OCI-LY7 (cell line): ENCODE measurements around the gene SLC2A10. TPM values are rescaled to one million over a fixed set of nuclear protein-coding genes. Genes with fewer than 3 reads are reported as not detected.

Experiments used
- BruUV-seq: library from RNA; stranded (reverse); fragments of 400-500 nt; replicated peaks from 2 replicates; lab custom pipeline; 2021; lab: Mats Ljungman, UMichigan
- CTCF ChIA-PET: fragments of 300-600 bp; sonication (Branson Sonifier 250); formaldehyde crosslinking; loops from one replicate; lab custom pipeline; 2022; ENCODE audit warnings: antibody characterized with exemption; ENCODE audit not compliant: unreplicated experiment; lab: Charles Lee
- POLR2A ChIA-PET: fragments of 300-600 bp; sonication (Branson Sonifier 250); formaldehyde crosslinking; loops from one replicate; lab custom pipeline; 2022; ENCODE audit warnings: antibody characterized with exemption; lab: Charles Lee
- DNase-seq: peaks from one replicate; pipeline ENCODE4 v3.0.0-alpha.2; 2015; ENCODE audit warnings: low spot score
- H2AFZ ChIP-seq: fragments of 200-600 bp; sonication (generic), shearing (Covaris generic); 2 replicates; pipeline ENCODE4 v1.6.1; 2014; ENCODE audit warnings: mild to moderate bottlenecking, antibody characterized with exemption, low read length, moderate library complexity
- H3K27ac ChIP-seq: fragments of 200-600 bp; sonication (generic); 2 replicates; pipeline ENCODE4 v1.5.1; 2014; ENCODE audit warnings: mixed run types, low read depth, mild to moderate bottlenecking, moderate library complexity, low read length, inconsistent platforms; ENCODE audit not compliant: poor library complexity, severe bottlenecking
- H3K36me3 ChIP-seq: fragments of 200-600 bp; sonication (generic); 2 replicates; pipeline ENCODE4 v1.6.1; 2014; ENCODE audit warnings: mild to moderate bottlenecking, antibody characterized with exemption, low read length, moderate library complexity, mixed read lengths; ENCODE audit not compliant: insufficient read depth
- H3K4me1 ChIP-seq: fragments of 200-600 bp; sonication (generic); 2 replicates; pipeline ENCODE4 v1.5.1; 2014; ENCODE audit warnings: mild to moderate bottlenecking, low read length; ENCODE audit not compliant: insufficient read depth, poor library complexity, severe bottlenecking
- H3K4me2 ChIP-seq: fragments of 200-600 bp; sonication (generic); 2 replicates; pipeline ENCODE4 v1.6.1; 2014; ENCODE audit warnings: mild to moderate bottlenecking, low read length
- H3K4me3 ChIP-seq: fragments of 200-600 bp; sonication (generic); 2 replicates; pipeline ENCODE4 v1.5.1; 2014; ENCODE audit warnings: mild to moderate bottlenecking, low read depth, low read length; ENCODE audit not compliant: poor library complexity, severe bottlenecking
- H3K79me2 ChIP-seq: fragments of 200-600 bp; sonication (generic); 2 replicates; pipeline ENCODE4 v1.6.1; 2016; ENCODE audit warnings: low read depth, mild to moderate bottlenecking, low read length, moderate library complexity, mixed read lengths; ENCODE audit not compliant: insufficient read depth
- H3K9me2 ChIP-seq: fragments of 200-600 bp; sonication (generic); 2 replicates; pipeline ENCODE4 v1.6.1; 2016; ENCODE audit warnings: mild to moderate bottlenecking, low read length, mixed read lengths; ENCODE audit not compliant: insufficient read depth
- H3K9me3 ChIP-seq: fragments of 200-600 bp; sonication (generic); 2 replicates; pipeline ENCODE4 v1.6.1; 2014; ENCODE audit warnings: mild to moderate bottlenecking, mixed run types, low read length, mixed read lengths
- H4K20me1 ChIP-seq: fragments of 200-600 bp; sonication (generic); 2 replicates; pipeline ENCODE4 v1.6.1; 2014; ENCODE audit warnings: mild to moderate bottlenecking, antibody characterized with exemption, low read length, moderate library complexity, mixed read lengths; ENCODE audit not compliant: insufficient read depth
- EZH2phosphoT487 ChIP-seq: fragments of 200-600 bp; sonication (generic); IDR thresholded peaks from 2 replicates; pipeline ENCODE4 v1.6.1; 2018; ENCODE audit warnings: low read depth, borderline replicate concordance, mild to moderate bottlenecking, mixed run types, antibody characterized with exemption, low read length, moderate library complexity, mixed read lengths
- intact Hi-C: fragments of 100-400 bp; cut with micrococcal nuclease; formaldehyde crosslinking; loops from one replicate; pipeline ENCODE4 v1.10.0; 2022; ENCODE audit not compliant: unreplicated experiment
- total RNA-seq, 2 experiments: library from RNA; depleted of rRNA in 1 of 2; stranded (reverse); fragments of >200 nt in 1 of 2; shearing (Covaris generic) in 1 of 2; gene quantifications; 2 replicates each; pipeline ENCODE4 v1.2.3, GENCODE V29; 2014 to 2022
- TF ChIP-seq, protein P1 (sequence below): fragments of 200-600 bp; sonication (generic); conservative IDR thresholded peaks from 2 replicates; pipeline ENCODE4 v1.5.1; 2014; ENCODE audit warnings: mild to moderate bottlenecking, antibody characterized with exemption, low read length, moderate library complexity, mixed read lengths

The SLC2A10 gene
- total RNA-seq, 2 experiments from 2014 or later: not detected

DNA sequence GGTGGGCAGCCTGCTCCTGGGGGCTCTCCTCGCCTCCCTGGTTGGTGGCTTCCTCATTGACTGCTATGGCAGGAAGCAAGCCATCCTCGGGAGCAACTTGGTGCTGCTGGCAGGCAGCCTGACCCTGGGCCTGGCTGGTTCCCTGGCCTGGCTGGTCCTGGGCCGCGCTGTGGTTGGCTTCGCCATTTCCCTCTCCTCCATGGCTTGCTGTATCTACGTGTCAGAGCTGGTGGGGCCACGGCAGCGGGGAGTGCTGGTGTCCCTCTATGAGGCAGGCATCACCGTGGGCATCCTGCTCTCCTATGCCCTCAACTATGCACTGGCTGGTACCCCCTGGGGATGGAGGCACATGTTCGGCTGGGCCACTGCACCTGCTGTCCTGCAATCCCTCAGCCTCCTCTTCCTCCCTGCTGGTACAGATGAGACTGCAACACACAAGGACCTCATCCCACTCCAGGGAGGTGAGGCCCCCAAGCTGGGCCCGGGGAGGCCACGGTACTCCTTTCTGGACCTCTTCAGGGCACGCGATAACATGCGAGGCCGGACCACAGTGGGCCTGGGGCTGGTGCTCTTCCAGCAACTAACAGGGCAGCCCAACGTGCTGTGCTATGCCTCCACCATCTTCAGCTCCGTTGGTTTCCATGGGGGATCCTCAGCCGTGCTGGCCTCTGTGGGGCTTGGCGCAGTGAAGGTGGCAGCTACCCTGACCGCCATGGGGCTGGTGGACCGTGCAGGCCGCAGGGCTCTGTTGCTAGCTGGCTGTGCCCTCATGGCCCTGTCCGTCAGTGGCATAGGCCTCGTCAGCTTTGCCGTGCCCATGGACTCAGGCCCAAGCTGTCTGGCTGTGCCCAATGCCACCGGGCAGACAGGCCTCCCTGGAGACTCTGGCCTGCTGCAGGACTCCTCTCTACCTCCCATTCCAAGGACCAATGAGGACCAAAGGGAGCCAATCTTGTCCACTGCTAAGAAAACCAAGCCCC, 16.0 kb downstream of the SLC2A10 start:
- Histone ChIP-seq H3K4me1 (no peaks in the 10 kb centered on the region), H3K9me3 (0 out of 2 replicates have a peak, but pooled peaks cover 4% of the 10 kb centered on the region), H3K36me3 (no peaks in the 10 kb centered on the region), H4K20me1 (no peaks in the 10 kb centered on the region), H3K79me2 (no peaks in the 10 kb centered on the region), H3K9me2 (no peaks in the 10 kb centered on the region), H3K4me2 (no peak overlapping the region), H2AFZ (no peak overlapping the region), H3K4me3 (no peak overlapping the region), H3K27ac (no peak overlapping the region)
- ChIA-PET POLR2A (no interaction called here), CTCF (no interaction called here)
- TF ChIP-seq EZH2phosphoT487: no peak
- TF ChIP-seq, protein P1, sequence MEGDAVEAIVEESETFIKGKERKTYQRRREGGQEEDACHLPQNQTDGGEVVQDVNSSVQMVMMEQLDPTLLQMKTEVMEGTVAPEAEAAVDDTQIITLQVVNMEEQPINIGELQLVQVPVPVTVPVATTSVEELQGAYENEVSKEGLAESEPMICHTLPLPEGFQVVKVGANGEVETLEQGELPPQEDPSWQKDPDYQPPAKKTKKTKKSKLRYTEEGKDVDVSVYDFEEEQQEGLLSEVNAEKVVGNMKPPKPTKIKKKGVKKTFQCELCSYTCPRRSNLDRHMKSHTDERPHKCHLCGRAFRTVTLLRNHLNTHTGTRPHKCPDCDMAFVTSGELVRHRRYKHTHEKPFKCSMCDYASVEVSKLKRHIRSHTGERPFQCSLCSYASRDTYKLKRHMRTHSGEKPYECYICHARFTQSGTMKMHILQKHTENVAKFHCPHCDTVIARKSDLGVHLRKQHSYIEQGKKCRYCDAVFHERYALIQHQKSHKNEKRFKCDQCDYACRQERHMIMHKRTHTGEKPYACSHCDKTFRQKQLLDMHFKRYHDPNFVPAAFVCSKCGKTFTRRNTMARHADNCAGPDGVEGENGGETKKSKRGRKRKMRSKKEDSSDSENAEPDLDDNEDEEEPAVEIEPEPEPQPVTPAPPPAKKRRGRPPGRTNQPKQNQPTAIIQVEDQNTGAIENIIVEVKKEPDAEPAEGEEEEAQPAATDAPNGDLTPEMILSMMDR: no peak
- no peak for DNase-seq
- BruUV-seq: no TSS peak
- intact Hi-C loops: no loop called here

DNA sequence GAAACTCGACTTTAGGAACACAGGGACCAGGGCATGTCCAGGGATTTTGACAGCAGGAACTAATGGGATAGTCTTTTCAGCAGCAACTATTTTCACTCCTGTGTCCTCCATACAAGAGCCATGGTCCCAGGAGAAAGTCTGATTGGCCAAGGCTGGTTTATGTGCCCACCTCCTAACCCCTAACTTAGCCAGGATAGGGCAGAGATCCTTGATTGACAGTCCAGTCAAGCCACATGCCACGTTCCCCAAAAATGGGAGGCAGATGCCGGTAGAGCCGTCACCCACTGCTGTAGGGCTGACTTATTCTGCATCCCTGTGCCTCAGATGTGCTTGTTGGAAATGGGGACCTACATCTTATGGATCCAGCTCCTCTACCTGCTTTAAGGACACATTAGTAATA, 22.3 kb downstream of the SLC2A10 start:
- H3K4me1 ChIP-seq: no peaks in the 10 kb centered on the region
- no peak for DNase-seq
- no peaks in the 10 kb centered on the region for H3K9me3 ChIP-seq
- no peak overlapping the region for H3K4me2 ChIP-seq
- no peaks in the 10 kb centered on the region for H3K36me3 ChIP-seq
- H3K27ac ChIP-seq: no peak overlapping the region
- ChIA-PET POLR2A (no interaction called here), CTCF (no interaction called here)
- no peaks in the 10 kb centered on the region for H3K9me2 ChIP-seq
- no peak overlapping the region for H2AFZ ChIP-seq
- H4K20me1 ChIP-seq: no peaks in the 10 kb centered on the region
- no TSS peak for BruUV-seq
- intact Hi-C loops: no loop called here
- H3K4me3 ChIP-seq: no peak overlapping the region
- H3K79me2 ChIP-seq: no peaks in the 10 kb centered on the region
- TF ChIP-seq, protein P1: no peak
- no peak for TF ChIP-seq EZH2phosphoT487

DNA sequence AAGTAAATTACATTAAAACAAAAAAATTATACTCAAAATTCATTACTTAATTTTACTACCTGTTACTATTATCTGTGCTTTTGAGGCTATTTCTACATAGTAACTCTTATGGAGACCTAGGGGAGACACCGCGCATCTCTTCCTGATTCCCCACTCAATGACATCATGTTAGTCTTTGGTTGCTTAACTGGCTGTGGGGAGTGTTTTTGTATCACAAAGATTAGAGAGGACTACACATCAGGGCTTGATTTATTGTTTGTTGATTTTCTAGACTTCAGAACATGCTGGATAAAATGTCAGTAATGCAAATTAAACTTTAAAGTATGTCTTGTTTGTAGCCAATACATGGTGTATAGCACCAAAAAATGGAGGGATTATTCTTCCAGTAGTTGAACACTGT, 26.0 kb downstream of the SLC2A10 start:
- POLR2A ChIA-PET: no interaction called here
- no peak overlapping the region for H2AFZ ChIP-seq
- no peak overlapping the region for H3K4me3 ChIP-seq
- no peak for TF ChIP-seq EZH2phosphoT487
- TF ChIP-seq, protein P1: no peak
- BruUV-seq: no TSS peak
- no peaks in the 10 kb centered on the region for H3K79me2 ChIP-seq
- no peak overlapping the region for H3K27ac ChIP-seq
- H3K4me1 ChIP-seq: no peaks in the 10 kb centered on the region
- H3K4me2 ChIP-seq: no peak overlapping the region
- no peaks in the 10 kb centered on the region for H3K9me2 ChIP-seq
- intact Hi-C loops: no loop called here
- DNase-seq: no peak
- 0 out of 2 replicates have a peak, but pooled peaks cover 4% of the 10 kb centered on the region for H3K9me3 ChIP-seq
- H4K20me1 ChIP-seq: no peaks in the 10 kb centered on the region
- CTCF ChIA-PET: no interaction called here
- no peaks in the 10 kb centered on the region for H3K36me3 ChIP-seq
